RKO (cell line): ENCODE results near the gene SORCS2.

Experiments used
- DNase-seq: peaks from one replicate; pipeline ENCODE4 v3.0.0-alpha.2; 2016; ENCODE audit warnings: low spot score

SORCS2 gene

GRCh38 chr4:7393601-7394575, 201.6 kb downstream of the SORCS2 start:
- no peak for DNase-seq

GRCh38 chr4:7394681-7395451, 202.5 kb downstream of the SORCS2 start:
- DNase-seq = no peak

- DNase-seq = no peak
Measured at GRCh38 chr4:7395645-7396044, 203.3 kb downstream of the SORCS2 start.

- no peak for DNase-seq
Measured at GRCh38 chr4:7396186-7396910, 204.0 kb downstream of the SORCS2 start.

GRCh38 chr4:7397206-7398103, 205.1 kb downstream of the SORCS2 start:
- DNase-seq = no peak

- DNase-seq = no peak
Measured at GRCh38 chr4:7398104-7398423, 205.7 kb downstream of the SORCS2 start.

GRCh38 chr4:7398788-7399439, 206.6 kb downstream of the SORCS2 start:
- no peak for DNase-seq

GRCh38 chr4:7399440-7400234, 207.3 kb downstream of the SORCS2 start:
- no peak for DNase-seq

- DNase-seq = no peak
Measured at GRCh38 chr4:7400671-7401298, 208.4 kb downstream of the SORCS2 start.

- DNase-seq = no peak
Measured at GRCh38 chr4:7402526-7402925, 210.2 kb downstream of the SORCS2 start.

- DNase-seq = no peak
Measured at GRCh38 chr4:7403001-7403400, 210.7 kb downstream of the SORCS2 start.

GRCh38 chr4:7408166-7408565, 215.8 kb downstream of the SORCS2 start:
- DNase-seq = no peak

GRCh38 chr4:7410446-7410845, 218.1 kb downstream of the SORCS2 start:
- no peak for DNase-seq

- DNase-seq = no peak
Measured at GRCh38 chr4:7411491-7411890, 219.2 kb downstream of the SORCS2 start.

- DNase-seq = no peak
Measured at GRCh38 chr4:7411896-7412553, 219.7 kb downstream of the SORCS2 start.

- DNase-seq = no peak
Measured at GRCh38 chr4:7412554-7412912, 220.2 kb downstream of the SORCS2 start.

- no peak for DNase-seq
Measured at GRCh38 chr4:7414046-7414445, 221.7 kb downstream of the SORCS2 start.

- DNase-seq = no peak
Measured at GRCh38 chr4:7414736-7415510, 222.6 kb downstream of the SORCS2 start.
